NCI-H2227 (cell line): ENCODE measurements around the gene ATAD3B.
"Not testable (repeated sequence)": the region's sequence is repeated elsewhere in the genome, so short reads cannot be mapped to it uniquely, and the experiment has no call there.

Experiments
- DNase-seq: peaks from one replicate; lab custom pipeline; 2025; ENCODE audit not compliant: unreplicated experiment; lab: John Stamatoyannopoulos, UW

Gene ATAD3B

DNA sequence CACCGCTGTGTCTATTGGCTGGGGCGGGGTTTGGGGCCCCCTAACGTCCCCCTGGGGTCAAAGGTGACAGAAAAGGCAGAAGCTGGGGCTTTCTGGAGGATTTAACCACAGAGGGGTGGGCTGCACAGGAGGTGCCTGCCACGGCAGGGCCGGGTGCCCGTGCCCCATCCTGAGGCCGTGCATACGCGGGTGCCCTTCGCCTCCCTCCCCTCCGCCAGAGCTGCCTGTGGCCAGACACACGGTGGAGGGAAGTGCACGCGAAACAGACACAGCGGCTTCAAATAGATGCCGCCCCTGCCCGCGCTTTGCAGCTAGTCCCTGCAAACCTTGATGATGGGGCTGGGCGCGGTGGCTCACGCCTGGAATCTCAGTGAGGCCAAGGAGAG is 37.9 kb downstream of the ATAD3B start:
- DNase-seq, result not testable (repeated sequence)

GRCh38 chr1:1510912-1511532 is 39.5 kb downstream of the ATAD3B start:
- peak; percentile 81 for DNase-seq

DNA sequence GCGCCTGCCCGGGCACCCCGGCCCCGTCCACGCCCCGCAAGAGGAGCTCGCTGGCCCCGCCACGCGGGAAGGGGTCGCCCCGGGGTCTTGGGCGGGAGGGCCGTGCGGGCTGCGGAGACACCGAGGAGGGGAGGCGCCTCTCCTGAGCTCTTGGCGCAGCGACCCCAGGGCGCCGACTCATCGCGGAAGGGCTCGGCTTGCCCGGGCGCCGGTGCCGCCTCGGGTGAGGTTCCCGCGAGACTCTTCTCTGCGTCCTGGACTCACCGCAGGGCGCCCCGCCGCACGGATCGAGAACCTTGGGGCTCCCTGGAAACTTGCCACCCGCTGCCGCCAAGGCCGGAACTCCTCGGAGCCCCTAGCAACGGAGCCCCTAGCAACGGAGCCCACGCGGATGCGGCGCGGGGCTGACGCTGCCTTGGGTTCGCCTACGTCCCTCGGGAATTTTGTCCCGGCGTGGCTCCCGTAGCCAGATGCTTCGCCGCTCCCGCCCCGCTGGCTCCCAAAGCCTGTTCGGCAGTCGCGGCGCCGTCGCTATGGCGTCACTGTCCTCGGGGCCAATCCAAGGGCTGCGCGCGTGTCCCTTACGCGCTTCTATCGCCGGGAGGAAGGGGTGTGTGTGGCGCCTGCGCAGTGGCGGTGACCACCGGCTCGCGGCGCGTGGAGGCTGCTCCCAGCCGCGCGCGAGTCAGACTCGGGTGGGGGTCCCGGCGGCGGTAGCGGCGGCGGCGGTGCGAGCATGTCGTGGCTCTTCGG is 40.1 kb downstream of the ATAD3B start, which contains the start of gene ATAD3A:
Gene ATAD3A, plus strand, starts transcription at position 630 of the 753 bp plus-strand sequence. Its CDS starts 107 bp downstream, at position 737.
- DNase-seq, result peak; percentile 99

GRCh38 chr1:1512425-1512824 is 40.9 kb downstream of the ATAD3B start:
- not testable (repeated sequence) for DNase-seq

- DNase-seq, result not testable (repeated sequence)
Measured at GRCh38 chr1:1513675-1514074, 42.1 kb downstream of the ATAD3B start.

GRCh38 chr1:1514376-1514775 is 42.8 kb downstream of the ATAD3B start:
- DNase-seq, result not testable (repeated sequence)

DNA sequence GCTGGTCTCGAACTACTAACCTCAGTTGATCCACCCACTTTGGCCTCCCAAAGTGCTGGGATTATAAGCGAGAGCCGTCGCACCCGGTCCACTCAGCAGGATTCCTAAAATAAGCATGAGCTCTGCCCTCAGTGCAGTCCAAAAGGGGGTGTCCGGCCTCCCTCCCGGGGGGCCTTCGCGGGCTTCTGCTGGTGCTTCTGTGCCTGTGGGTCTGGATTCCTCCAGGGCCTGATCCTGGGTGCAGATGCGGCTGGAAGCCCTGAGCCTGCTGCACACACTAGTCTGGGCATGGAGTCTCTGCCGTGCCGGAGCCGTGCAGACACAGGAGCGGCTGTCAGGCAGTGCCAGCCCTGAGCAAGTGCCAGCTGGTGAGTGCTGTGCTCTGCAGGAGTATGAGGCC is 45.4 kb downstream of the ATAD3B start:
- not testable (repeated sequence) for DNase-seq

GRCh38 chr1:1517973-1518620 is 46.5 kb downstream of the ATAD3B start:
- DNase-seq, result no peak

DNA sequence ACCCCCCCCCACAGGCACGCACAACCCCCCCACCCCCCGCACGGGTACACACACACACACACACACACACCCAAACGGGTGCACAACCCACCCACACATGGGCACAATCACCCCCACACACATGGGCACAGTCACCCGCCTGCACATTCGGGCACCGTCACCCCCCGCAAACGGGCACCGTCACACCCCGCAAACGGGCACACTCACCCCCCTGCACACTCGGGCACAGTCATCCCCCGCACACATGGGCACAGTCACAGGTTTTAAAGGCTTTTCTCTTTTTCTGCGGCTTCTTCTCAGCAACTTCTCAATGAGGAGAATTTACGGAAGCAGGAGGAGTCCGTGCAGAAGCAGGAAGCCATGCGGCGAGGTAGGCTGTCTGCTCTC is 47.0 kb downstream of the ATAD3B start:
- DNase-seq, result not testable (repeated sequence)

DNA sequence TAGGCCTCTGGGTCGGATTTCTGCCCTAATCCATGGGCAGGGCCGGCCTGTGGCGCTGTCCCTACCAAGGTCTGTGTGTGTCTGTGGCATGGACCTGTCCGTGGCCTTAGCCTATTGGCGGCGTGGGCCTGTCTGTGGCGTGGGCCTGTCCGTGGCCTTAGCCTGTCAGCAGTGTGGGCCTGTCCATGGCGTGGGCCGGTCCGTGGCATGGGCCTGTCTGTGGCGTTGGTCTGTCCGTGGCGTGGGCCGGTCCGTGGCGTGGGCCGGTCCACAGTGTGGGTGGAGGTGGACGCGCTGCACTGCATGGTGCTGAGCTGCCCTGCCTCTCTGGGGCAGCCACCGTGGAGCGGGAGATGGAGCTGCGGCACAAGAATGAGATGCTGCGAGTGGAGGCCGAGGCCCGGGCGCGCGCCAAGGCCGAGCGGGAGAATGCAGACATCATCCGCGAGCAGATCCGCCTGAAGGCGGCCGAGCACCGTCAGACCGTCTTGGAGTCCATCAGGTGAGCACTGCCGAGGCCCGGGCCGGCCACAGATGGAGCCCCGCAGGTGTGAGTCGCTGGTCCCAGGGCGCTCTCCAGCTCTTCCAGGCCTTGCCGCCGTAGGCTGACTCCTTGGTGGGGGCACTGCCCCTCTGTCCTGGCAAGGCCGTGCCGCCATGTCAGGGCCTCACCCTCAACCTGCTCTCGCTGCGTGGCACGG is 48.4 kb downstream of the ATAD3B start:
- not testable (repeated sequence) for DNase-seq

DNA sequence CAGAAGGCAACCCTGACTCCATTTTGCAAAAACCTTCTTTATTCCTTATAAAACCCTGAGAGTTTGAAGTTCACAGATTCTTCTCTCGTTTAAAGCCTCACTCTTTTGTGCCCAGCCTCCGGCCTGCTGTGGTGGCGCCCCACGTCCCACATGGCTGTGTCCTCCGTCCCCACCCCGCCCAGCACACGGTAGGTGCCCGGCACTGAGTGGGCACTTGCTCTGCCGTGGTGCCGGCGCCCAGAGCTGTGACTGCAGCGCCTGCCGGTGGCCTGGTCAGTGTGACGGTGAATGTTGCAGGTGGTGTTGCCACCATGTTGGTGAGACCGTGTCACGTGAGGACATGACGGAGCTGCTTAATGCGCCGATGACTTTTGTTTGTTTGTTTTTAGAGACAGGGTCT is 49.8 kb downstream of the ATAD3B start:
- no peak for DNase-seq

DNA sequence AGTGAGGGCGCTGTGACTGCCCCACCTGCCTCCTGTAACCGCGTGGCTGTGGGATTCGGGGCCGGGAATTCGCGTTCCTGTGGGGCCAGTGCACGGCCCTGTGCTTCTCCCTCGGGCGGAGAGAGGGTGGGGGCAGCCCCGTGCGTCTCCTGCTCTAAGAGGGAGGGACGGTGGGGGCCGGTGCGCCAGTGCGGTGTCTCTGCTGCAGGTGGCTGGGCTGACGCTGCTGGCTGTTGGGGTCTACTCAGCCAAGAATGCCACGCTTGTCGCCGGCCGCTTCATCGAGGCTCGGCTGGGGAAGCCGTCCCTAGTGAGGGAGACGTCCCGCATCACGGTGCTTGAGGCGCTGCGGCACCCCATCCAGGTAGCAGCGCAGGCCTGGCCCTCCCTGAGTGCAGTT is 51.0 kb downstream of the ATAD3B start:
- DNase-seq, result not testable (repeated sequence)

DNA sequence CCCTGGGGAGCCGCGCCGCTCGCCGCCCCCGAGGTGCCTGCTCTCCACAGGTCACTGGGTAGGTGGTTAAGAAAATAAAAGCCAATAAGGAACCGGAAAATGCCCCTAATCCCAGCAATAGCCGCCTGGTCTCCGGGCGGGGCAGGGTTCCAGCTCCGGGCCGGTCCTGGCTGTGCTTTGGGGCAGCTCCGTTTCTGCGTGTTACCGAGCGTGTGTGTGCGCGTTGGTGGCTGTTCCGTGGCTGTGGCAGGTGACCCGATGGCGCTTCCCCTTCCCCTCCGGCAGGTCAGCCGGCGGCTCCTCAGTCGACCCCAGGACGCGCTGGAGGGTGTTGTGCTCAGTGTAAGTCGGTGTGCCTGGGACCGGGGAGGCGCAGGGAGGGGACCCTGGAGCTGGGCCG is 51.7 kb downstream of the ATAD3B start:
- not testable (repeated sequence) for DNase-seq

DNA sequence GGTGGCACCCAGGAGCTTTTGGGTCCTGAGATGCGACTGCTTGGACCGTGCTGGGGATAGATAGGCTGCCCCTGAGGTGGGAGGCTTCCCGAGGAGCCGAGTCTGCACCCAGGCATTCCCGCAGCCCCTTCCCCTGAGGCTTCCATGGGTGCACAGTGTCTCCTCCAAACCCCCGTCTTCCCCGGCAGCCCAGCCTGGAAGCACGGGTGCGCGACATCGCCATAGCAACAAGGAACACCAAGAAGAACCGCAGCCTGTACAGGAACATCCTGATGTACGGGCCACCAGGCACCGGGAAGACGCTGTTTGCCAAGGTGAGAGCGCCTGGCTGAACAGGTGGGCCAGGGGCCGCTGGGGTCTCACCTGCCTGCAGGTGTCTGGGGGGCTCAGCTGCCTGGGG is 52.1 kb downstream of the ATAD3B start:
- not testable (repeated sequence) for DNase-seq

- DNase-seq, result not testable (repeated sequence)
Measured at GRCh38 chr1:1524750-1525383, 53.3 kb downstream of the ATAD3B start.

DNA sequence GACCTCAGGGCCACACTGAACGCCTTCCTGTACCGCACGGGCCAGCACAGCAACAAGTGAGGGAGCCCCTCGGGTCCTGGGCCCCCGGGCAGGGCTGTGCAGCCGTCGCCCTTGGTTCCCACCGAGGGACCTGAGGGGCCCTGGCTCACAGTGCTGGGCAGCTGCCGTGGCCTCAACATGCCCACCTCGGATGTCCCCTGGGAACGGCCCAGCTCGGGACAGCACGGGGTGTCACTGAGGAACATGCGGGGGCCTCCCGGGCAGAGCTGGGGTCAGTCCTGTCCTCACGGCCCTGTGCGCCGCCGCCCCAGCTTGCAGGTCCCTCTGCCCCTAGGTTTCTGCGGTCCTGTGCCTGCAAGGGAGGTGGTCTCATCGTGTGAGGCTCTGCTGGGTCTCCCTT is 54.9 kb downstream of the ATAD3B start:
- DNase-seq, result not testable (repeated sequence)

- no peak for DNase-seq
Measured at GRCh38 chr1:1527092-1527816, 55.7 kb downstream of the ATAD3B start.

DNA sequence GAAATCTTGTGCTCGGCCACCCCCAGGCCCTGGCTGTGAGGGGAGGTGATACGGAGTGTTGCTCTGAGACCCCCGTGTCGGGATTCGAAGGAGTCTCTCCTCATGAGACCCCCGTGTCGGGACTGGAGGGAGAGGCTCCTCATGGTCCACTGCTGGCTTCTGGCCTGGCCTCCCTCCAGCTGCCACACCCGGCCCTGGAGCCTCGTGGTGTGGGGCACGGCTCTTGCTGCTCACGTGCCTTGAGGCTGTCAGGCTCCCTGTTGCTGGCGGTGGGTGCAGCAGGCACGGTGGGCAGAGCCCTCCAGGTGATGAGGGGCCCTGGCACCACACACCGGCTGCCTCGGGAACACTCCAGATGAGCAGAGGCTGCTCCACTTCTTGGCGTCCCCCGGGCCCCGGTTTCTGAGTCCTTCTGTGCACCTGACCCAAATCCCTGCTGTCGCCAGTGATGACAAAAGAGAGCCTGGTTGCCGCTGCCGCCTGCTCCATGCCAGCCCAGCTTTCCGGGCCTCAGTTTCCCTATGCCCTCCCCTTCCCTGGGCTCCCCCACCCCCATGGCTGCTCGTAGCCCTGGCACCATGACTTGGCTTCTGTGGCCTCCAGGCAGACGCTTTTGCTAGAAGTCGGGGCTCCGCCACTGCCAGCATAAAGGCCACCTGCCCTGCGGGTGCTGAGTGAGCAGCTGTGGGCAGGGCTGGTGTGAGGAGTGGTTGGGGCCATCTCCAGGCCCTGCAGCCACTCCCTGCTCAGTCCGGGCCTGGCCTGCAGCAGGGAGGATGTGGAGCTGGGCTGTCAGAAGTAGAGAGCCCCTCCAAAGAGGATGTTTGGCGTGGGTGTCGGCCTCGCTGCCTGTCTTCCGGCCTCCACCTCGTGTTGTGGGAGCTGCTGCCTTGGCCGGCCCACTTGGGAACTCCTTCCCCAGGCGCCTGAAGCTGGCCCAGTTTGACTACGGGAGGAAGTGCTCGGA is 57.0 kb downstream of the ATAD3B start:
- DNase-seq, result no peak

DNA sequence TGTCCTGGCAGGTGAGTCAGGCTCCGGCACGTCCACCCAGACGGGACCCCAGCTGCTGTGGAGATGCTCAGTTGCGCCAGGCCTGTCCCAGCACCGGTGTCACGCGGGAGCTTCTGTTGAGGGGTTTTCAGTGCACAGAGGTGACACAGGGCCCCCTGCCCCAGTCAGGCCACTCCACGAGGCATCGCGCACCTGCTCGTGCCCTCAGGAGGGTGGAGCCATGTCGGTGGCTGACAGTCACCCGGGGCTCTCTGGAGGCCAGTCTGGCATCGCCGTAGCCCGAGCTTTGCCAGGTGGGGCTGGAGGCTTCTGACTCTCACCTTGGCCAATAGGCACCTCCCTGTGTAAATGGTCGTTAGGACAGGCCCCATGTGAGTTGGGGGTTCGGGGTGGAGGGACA is 57.8 kb downstream of the ATAD3B start:
- no peak for DNase-seq
